ENCODE measurements around the gene RRP7A.
A peak's percentile ranks its signal among the peaks of the same experiment; 100 is the strongest.
"Not testable (repeated sequence)": the region's sequence is repeated elsewhere in the genome, so short reads cannot be mapped to it uniquely, and the experiment has no call there.

Gene RRP7A

DNA sequence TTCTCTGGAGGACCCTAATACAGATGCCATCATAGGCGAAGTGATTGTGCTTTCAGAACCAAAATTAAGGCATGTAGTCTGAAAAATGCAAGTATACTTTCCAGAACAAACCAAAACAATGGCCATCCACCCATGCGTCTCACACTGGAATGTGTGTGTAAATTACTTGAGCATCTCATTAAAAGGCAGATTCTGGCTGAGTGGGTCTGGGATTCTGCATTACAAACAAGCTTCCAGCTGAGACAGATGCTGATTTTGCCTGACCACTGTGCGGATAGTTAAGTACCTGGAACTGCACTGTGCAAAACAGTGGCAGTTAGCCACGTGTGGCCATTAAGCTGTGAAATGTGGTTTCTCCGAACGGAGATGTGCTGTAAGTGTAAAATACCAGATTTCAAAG, 26.2 kb downstream of the RRP7A start:
- no peak for DNase-seq

GRCh38 chr22:42492323-42492690, 27.3 kb downstream of the RRP7A start:
- DNase-seq, result no peak

- no peak for DNase-seq
These were observed 29.3 kb downstream of the RRP7A start for GRCh38 chr22:42490243-42490832.

GRCh38 chr22:42489000-42489399, 30.6 kb downstream of the RRP7A start:
- DNase-seq, result no peak

- no peak for DNase-seq
These were observed 35.1 kb downstream of the RRP7A start for GRCh38 chr22:42484506-42484905.

DNA sequence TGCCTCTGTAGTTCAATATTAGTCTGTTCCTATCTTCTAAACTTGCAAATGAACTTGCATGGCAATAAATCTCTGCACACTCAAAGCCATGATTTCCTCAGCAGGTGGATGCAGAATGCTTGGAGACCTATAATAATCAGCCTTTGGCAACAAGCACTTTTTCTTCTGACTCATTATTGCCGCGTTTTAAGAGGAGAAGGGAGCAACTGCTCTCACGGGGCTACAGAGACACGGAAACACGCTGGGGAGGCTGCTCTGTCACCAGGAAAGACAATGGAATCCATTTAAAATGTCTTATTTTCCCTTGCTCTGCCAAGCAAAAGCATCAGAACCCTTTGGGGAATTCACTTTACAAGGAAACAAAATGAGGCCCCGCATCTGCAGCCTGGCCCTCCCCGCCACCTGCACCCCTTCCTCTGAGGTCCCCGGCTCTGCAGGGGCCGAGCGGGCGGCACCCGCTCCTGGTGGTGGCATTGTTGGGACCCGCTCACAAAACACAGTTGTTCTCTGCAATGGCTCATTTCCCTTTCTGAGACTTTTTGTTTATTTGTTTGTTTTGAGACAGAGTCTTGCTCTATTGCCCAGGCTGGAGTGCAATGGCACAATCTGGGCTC, 35.9 kb downstream of the RRP7A start:
- not testable (repeated sequence) for DNase-seq

DNA sequence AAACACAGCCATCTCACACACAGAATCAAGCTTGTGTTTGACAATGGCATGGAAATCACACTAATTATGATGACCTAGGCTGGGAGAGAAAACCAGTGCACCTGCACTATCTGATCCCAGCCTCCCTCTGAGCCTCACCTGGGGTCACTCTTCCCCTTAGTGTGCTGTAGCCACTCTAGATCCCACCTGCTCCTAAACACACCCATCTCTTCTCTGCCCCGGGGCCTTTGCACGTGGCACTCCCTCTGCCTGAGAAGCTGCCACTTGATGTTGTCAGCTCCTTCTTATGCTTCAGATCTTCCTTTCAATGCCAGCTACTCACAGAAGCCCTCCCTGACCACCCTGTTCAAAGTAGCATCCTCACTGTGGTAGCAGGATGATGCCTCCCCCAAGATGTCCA, 44.5 kb downstream of the RRP7A start:
- no peak for DNase-seq

GRCh38 chr22:42473484-42474193, 46.0 kb downstream of the RRP7A start:
- DNase-seq, result peak; percentile 89

DNA sequence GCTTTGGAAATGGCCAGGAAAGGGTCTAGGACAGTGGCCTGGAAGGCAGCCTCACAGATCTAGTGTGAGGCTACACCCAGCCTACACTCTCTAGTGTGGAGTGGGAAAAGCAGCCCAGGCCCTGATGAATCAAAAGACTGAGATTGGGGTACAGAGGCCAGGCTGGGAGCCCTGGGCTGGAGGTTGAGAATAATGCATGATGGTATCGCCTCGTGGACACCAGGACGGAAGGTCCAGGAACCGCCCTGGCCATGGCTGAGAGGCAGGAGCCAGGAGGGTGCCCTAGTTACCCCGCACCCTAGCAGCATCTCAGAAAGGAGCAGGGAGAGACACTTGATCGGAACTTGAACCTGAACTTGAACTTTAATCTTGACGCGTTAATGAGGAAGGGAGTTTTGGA, 46.9 kb downstream of the RRP7A start:
- DNase-seq, result no peak

DNA sequence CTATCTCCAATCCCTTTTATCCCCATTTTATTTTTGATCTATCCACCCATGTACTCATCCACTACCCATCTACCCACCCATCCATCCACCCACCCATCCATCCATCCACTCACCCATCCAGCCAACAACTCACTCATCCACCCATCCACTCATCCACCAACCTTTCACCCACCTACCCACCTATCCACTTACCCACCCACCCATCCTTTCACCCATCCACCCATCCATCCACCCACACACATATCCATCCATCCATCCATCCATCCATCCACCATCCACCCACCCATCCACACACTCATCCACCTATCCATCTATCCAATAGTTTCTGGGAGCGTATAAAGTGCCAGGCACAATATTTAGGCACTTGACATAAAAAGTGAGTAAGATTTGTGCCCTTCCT, 48.2 kb downstream of the RRP7A start:
- no peak for DNase-seq

- no peak for DNase-seq
These were observed 49.1 kb downstream of the RRP7A start for GRCh38 chr22:42470366-42471082.

DNA sequence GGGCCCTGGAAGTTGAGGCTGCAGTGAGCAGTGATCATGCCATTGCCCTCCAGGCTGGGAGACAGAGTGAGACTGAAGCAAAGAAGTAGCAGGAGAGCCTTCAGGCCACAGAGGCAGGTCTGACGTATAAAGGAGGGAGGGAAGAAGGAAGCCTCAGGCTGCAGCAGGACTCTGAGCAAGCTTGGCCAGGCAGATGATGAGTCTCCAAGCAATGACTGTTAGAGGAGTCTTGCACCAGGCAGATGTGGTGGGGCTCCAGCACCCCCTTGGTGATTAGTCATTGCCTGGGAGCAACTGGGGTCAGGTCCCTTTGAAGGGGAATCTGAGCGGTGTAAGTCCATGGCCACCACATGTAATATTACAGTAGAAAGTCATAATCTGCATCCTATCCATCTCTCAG, 50.8 kb downstream of the RRP7A start:
- DNase-seq, result no peak

DNA sequence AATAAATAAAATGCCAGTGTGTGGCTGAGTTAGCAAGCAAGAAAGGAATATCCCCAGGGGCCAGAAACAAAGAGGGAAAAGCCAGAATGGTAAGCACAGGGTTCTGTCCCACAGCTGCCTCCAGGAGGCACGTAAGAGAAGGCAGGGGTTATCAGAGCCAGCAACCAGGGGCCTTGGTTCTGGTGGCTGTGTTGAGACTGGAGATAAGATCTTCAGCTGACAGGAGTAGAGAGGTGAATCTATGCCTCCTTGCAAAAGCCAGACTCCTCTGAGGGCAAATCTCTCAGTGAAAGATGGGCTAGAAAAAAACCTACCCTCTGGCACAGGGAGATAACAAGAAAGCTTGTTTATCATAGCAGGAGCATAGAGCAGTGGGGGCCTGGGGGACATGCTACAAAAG, 57.6 kb downstream of the RRP7A start:
- DNase-seq, result no peak

- DNase-seq, result no peak
These were observed 58.1 kb downstream of the RRP7A start for GRCh38 chr22:42461511-42461910.

All from eye (tissue), 1 donor.